Islet of Langerhans (tissue), 1 donor: ENCODE data around the gene RBM47.

ENCODE experiments used
- FAIRE-seq: peaks from one replicate; lab custom pipeline; 2011; peaks lifted over from hg19 to GRCh38; lab: Jason Lieb, UNC

The RBM47 gene

GRCh38 chr4:40623707-40624106 lies 6.0 kb downstream of the RBM47 start:
- FAIRE-seq: no peak

- no peak for FAIRE-seq
Measured at GRCh38 chr4:40622913-40623312, 6.8 kb downstream of the RBM47 start.

- FAIRE-seq: peak; percentile 47
Measured at GRCh38 chr4:40621592-40622512, 7.8 kb downstream of the RBM47 start.

- FAIRE-seq: peak; percentile 89
Measured at GRCh38 chr4:40621229-40621591, 8.5 kb downstream of the RBM47 start.

- FAIRE-seq: no peak
Measured at GRCh38 chr4:40619600-40619999, 10.1 kb downstream of the RBM47 start.

GRCh38 chr4:40617872-40618271 lies 11.8 kb downstream of the RBM47 start:
- no peak for FAIRE-seq

- no peak for FAIRE-seq
Measured at GRCh38 chr4:40614031-40614430, 15.6 kb downstream of the RBM47 start.

- FAIRE-seq: no peak
Measured at GRCh38 chr4:40613456-40613855, 16.2 kb downstream of the RBM47 start.

- FAIRE-seq: no peak
Measured at GRCh38 chr4:40612831-40613230, 16.8 kb downstream of the RBM47 start.

GRCh38 chr4:40612283-40612682 lies 17.4 kb downstream of the RBM47 start:
- no peak for FAIRE-seq

GRCh38 chr4:40608628-40609027 lies 21.0 kb downstream of the RBM47 start:
- no peak for FAIRE-seq

GRCh38 chr4:40607221-40607620 lies 22.4 kb downstream of the RBM47 start:
- FAIRE-seq: no peak

- FAIRE-seq: peak; percentile 9
Measured at GRCh38 chr4:40606239-40606767, 23.4 kb downstream of the RBM47 start.

- FAIRE-seq: no peak
Measured at GRCh38 chr4:40603281-40603680, 26.4 kb downstream of the RBM47 start.

GRCh38 chr4:40601641-40602040 lies 28.0 kb downstream of the RBM47 start:
- FAIRE-seq: no peak

GRCh38 chr4:40600850-40601249 lies 28.8 kb downstream of the RBM47 start:
- no peak for FAIRE-seq

- no peak for FAIRE-seq
Measured at GRCh38 chr4:40599431-40599830, 30.2 kb downstream of the RBM47 start.

- no peak for FAIRE-seq
Measured at GRCh38 chr4:40596522-40596921, 33.1 kb downstream of the RBM47 start.

- no peak for FAIRE-seq
Measured at GRCh38 chr4:40595981-40596380, 33.7 kb downstream of the RBM47 start.

- no peak for FAIRE-seq
Measured at GRCh38 chr4:40594261-40595178, 35.1 kb downstream of the RBM47 start.

- FAIRE-seq: no peak
Measured at GRCh38 chr4:40592034-40592433, 37.6 kb downstream of the RBM47 start.

- FAIRE-seq: no peak
Measured at GRCh38 chr4:40587826-40588225, 41.8 kb downstream of the RBM47 start.

GRCh38 chr4:40587351-40587750 lies 42.3 kb downstream of the RBM47 start:
- FAIRE-seq: no peak
